OCI-LY1 (cell line): Measurements from ENCODE around the gene SH3TC2.

Experiments used
- H2AFZ ChIP-seq: fragments of 200-600 bp; sonication (generic), shearing (Covaris generic); 2 replicates; pipeline ENCODE4 v1.6.0; 2014; ENCODE audit warnings: antibody characterized with exemption, mild to moderate bottlenecking, low read length
- H3F3A ChIP-seq: fragments of 200-600 bp; sonication (generic), shearing (Covaris generic); 2 replicates; pipeline ENCODE4 v1.6.0; 2014; ENCODE audit warnings: mild to moderate bottlenecking, antibody characterized with exemption, low read length, moderate library complexity; ENCODE audit not compliant: insufficient read depth
- H3K27ac ChIP-seq: fragments of 200-600 bp; sonication (generic); 2 replicates; pipeline ENCODE4 v1.5.1; 2014; ENCODE audit warnings: low read length, mixed run types, mild to moderate bottlenecking, low read depth; ENCODE audit not compliant: poor library complexity, severe bottlenecking
- H3K27me3 ChIP-seq: fragments of 200-600 bp; sonication (generic); 2 replicates; pipeline ENCODE4 v1.6.0; 2014; ENCODE audit warnings: antibody characterized with exemption, mild to moderate bottlenecking, low read length, moderate library complexity; ENCODE audit not compliant: insufficient read depth
- H3K36me3 ChIP-seq: fragments of 200-600 bp; sonication (generic); 2 replicates; pipeline ENCODE4 v1.6.1; 2014; ENCODE audit warnings: mild to moderate bottlenecking, antibody characterized with exemption, low read length, moderate library complexity, mixed read lengths; ENCODE audit not compliant: insufficient read depth
- H3K4me1 ChIP-seq: fragments of 200-600 bp; sonication (generic); 2 replicates; pipeline ENCODE4 v1.5.1; 2014; ENCODE audit warnings: mild to moderate bottlenecking, low read length, moderate library complexity; ENCODE audit not compliant: insufficient read depth, severe bottlenecking
- H3K4me2 ChIP-seq: fragments of 200-600 bp; sonication (generic), shearing (Covaris generic); 2 replicates; pipeline ENCODE4 v1.6.1; 2014; ENCODE audit warnings: low read length
- H3K4me3 ChIP-seq: fragments of 200-600 bp; sonication (generic); 2 replicates; pipeline ENCODE4 v1.5.1; 2014; ENCODE audit warnings: low read length, low read depth, mild to moderate bottlenecking, mixed read lengths; ENCODE audit not compliant: poor library complexity, severe bottlenecking
- H3K79me2 ChIP-seq: fragments of 200-600 bp; shearing (Covaris generic); 2 replicates; pipeline ENCODE4 v1.6.1; 2016; ENCODE audit warnings: mixed run types, low read length, mixed read lengths; ENCODE audit not compliant: insufficient read depth
- H3K9ac ChIP-seq: fragments of 200-600 bp; sonication (generic), shearing (Covaris generic); 2 replicates; pipeline ENCODE4 v1.6.1; 2014; ENCODE audit warnings: mild to moderate bottlenecking, low read length, mixed read lengths
- H3K9me2 ChIP-seq: fragments of 200-600 bp; sonication (generic), shearing (Covaris generic); 2 replicates; pipeline ENCODE4 v1.6.1; 2014; ENCODE audit warnings: low read depth, mild to moderate bottlenecking, low read length, mixed read lengths
- H3K9me3 ChIP-seq: fragments of 200-600 bp; shearing (Covaris generic); 2 replicates; pipeline ENCODE4 v1.6.1; 2014; ENCODE audit warnings: low read length, mixed read lengths
- H4K20me1 ChIP-seq: fragments of 200-600 bp; sonication (generic), shearing (Covaris generic); 2 replicates; pipeline ENCODE4 v1.6.0; 2016; ENCODE audit warnings: mild to moderate bottlenecking, low read length; ENCODE audit not compliant: insufficient read depth
- EZH2 ChIP-seq: fragments of 200-600 bp; sonication (generic), shearing (Covaris generic); IDR thresholded peaks from 2 replicates; pipeline ENCODE4 v1.8.0; 2017; ENCODE audit warnings: borderline replicate concordance, mixed run types, mild to moderate bottlenecking, antibody characterized with exemption, low read length, moderate library complexity, mixed read lengths
- TF ChIP-seq, protein P1 (sequence below): fragments of 200-600 bp; sonication (generic), shearing (Covaris generic); IDR thresholded peaks from 2 replicates; pipeline ENCODE4 v1.5.1; 2017; ENCODE audit warnings: mild to moderate bottlenecking, antibody characterized with exemption, low read length, moderate library complexity, mixed read lengths

The SH3TC2 gene

DNA sequence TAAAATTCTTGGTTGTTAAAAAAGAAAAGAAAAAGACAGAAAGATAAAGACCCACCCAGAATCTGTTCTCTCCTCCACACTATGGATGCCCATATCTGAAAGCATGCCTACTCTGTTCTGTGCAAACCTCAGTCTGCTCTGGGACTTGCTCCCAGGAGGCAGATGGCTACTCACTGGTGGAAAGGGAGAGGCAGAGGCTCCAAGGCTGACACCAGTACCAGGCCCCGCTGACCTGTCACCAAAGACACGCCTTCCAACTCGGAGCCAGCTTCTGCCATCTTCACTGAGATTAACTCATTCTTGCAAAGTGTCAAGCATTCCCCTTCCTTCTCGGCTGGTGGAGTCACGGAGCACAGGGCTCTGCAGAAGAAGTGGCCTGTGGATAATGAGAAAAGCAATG, 21.6 kb downstream of the SH3TC2 start:
- TF ChIP-seq, protein P1, sequence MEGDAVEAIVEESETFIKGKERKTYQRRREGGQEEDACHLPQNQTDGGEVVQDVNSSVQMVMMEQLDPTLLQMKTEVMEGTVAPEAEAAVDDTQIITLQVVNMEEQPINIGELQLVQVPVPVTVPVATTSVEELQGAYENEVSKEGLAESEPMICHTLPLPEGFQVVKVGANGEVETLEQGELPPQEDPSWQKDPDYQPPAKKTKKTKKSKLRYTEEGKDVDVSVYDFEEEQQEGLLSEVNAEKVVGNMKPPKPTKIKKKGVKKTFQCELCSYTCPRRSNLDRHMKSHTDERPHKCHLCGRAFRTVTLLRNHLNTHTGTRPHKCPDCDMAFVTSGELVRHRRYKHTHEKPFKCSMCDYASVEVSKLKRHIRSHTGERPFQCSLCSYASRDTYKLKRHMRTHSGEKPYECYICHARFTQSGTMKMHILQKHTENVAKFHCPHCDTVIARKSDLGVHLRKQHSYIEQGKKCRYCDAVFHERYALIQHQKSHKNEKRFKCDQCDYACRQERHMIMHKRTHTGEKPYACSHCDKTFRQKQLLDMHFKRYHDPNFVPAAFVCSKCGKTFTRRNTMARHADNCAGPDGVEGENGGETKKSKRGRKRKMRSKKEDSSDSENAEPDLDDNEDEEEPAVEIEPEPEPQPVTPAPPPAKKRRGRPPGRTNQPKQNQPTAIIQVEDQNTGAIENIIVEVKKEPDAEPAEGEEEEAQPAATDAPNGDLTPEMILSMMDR = no peak
- TF ChIP-seq EZH2 = no peak
- Histone ChIP-seq H3K36me3 (no peaks in the 10 kb centered on the region), H3K27ac (no peak overlapping the region), H3K4me3 (no peak overlapping the region), H3K4me1 (no peaks in the 10 kb centered on the region), H3K4me2 (no peak overlapping the region), H3K9ac (no peak overlapping the region), H2AFZ (no peak overlapping the region), H4K20me1 (no peaks in the 10 kb centered on the region), H3F3A (no peaks in the 10 kb centered on the region), H3K9me3 (no peaks in the 10 kb centered on the region), H3K79me2 (no peaks in the 10 kb centered on the region), H3K27me3 (no peaks in the 10 kb centered on the region), H3K9me2 (no peaks in the 10 kb centered on the region)

DNA sequence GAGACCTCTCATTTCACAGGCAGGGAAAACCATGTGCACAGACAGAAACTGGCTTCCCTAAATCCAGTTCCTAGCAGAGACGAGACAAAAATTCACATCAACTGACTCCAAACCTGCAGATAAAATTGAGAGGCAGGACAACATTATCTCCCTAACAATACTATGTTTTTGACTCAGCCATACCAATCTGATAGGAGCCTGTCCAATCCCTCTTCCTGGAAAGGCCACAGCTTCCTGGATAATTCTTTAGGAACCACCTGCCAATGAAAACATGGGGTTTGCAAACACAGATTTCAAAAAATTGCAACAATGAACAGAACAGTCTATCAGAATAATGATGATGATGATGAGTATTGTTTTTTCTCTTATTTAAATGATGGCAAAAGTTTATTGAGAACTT, 22.4 kb downstream of the SH3TC2 start:
- Histone ChIP-seq H3K9me2 (no peaks in the 10 kb centered on the region), H3K36me3 (no peaks in the 10 kb centered on the region)

DNA sequence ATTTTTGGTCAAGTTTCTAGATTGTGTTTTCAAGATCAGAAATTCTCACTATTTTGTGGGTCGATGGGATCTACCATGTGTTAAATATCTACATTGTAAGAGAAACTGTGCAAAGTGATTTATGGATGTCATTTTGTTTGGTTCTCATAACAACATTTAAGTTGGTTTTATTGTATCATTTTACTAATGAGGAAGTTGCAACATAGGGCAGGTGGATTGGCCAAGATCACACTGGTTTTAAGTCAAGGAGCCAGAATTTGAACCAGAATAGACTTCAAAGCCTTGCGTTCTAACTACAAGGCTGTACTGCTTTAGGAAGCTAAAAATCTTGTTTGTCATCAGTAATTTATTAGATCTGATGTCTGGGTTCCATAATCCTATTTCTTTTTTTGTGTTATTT, 23.4 kb downstream of the SH3TC2 start:
- H3K27ac ChIP-seq = no peak overlapping the region
- no peak overlapping the region for H3K9ac ChIP-seq
- H3K4me3 ChIP-seq = no peak overlapping the region
- H3K27me3 ChIP-seq = no peaks in the 10 kb centered on the region
- no peak overlapping the region for H3K4me2 ChIP-seq
- TF ChIP-seq, protein P1 = no peak
- TF ChIP-seq EZH2 = no peak
- H2AFZ ChIP-seq = no peak overlapping the region
- no peaks in the 10 kb centered on the region for H3K9me3 ChIP-seq
- H4K20me1 ChIP-seq = no peaks in the 10 kb centered on the region
- no peaks in the 10 kb centered on the region for H3K9me2 ChIP-seq
- H3F3A ChIP-seq = no peaks in the 10 kb centered on the region
- no peaks in the 10 kb centered on the region for H3K4me1 ChIP-seq
- no peaks in the 10 kb centered on the region for H3K36me3 ChIP-seq
- H3K79me2 ChIP-seq = no peaks in the 10 kb centered on the region

More for the DNA sequence above, 22.4 kb downstream of the SH3TC2 start:
- Histone ChIP-seq H3F3A (no peaks in the 10 kb centered on the region), H2AFZ (no peak overlapping the region), H4K20me1 (no peaks in the 10 kb centered on the region), H3K4me3 (no peak overlapping the region), H3K9ac (no peak overlapping the region), H3K9me3 (no peaks in the 10 kb centered on the region), H3K27me3 (no peaks in the 10 kb centered on the region), H3K4me2 (no peak overlapping the region), H3K79me2 (no peaks in the 10 kb centered on the region), H3K27ac (no peak overlapping the region), H3K4me1 (no peaks in the 10 kb centered on the region)
- TF ChIP-seq, protein P1 = no peak
- TF ChIP-seq EZH2 = no peak
